Karpas-422 (cell line): ENCODE measurements around the gene SRC. TPM values are rescaled to one million over a fixed set of nuclear protein-coding genes. Genes with fewer than 3 reads are reported as not detected.
A peak's percentile ranks its signal among the peaks of the same experiment; 100 is the strongest.

Source experiments
- DNase-seq: peaks from one replicate; pipeline ENCODE4 v3.0.0-alpha.2; 2015
- H2AFZ ChIP-seq: fragments of 200-600 bp; sonication (generic); 2 replicates; pipeline ENCODE4 v1.6.1; 2014; ENCODE audit warnings: antibody characterized with exemption, low read length, mixed read lengths
- H3K27ac ChIP-seq: fragments of 200-600 bp; sonication (generic); 2 replicates; pipeline ENCODE4 v1.5.1; 2014; ENCODE audit warnings: mild to moderate bottlenecking, low read length, moderate library complexity
- H3K27me3 ChIP-seq: fragments of 200-600 bp; sonication (generic); 2 replicates; pipeline ENCODE4 v1.6.1; 2014; ENCODE audit warnings: low read length, mixed read lengths
- H3K36me3 ChIP-seq: fragments of 200-600 bp; sonication (generic); 2 replicates; pipeline ENCODE4 v1.6.1; 2014; ENCODE audit warnings: low read length, mixed read lengths; ENCODE audit not compliant: insufficient read depth
- H3K4me1 ChIP-seq: fragments of 200-600 bp; sonication (generic); 2 replicates; pipeline ENCODE4 v1.6.1; 2014; ENCODE audit warnings: mild to moderate bottlenecking, low read length, mixed read lengths
- H3K4me2 ChIP-seq: fragments of 200-600 bp; sonication (generic); 2 replicates; pipeline ENCODE4 v1.6.1; 2014; ENCODE audit warnings: low read length, low read depth, mild to moderate bottlenecking; ENCODE audit not compliant: poor library complexity, severe bottlenecking
- H3K4me3 ChIP-seq: fragments of 200-600 bp; sonication (generic); 2 replicates; pipeline ENCODE4 v1.5.1; 2014; ENCODE audit warnings: mild to moderate bottlenecking, antibody characterized with exemption, low read length, mixed read lengths
- H3K79me2 ChIP-seq: fragments of 200-600 bp; sonication (generic); 2 replicates; pipeline ENCODE4 v1.6.1; 2014; ENCODE audit warnings: mild to moderate bottlenecking, low read length, mixed read lengths
- H3K9ac ChIP-seq: fragments of 200-600 bp; sonication (generic); 2 replicates; pipeline ENCODE4 v1.6.0; 2014; ENCODE audit warnings: low read length
- H3K9me2 ChIP-seq: fragments of 200-600 bp; sonication (generic), shearing (Covaris generic); replicated peaks from 2 replicates; pipeline ENCODE4 v1.6.0; 2014; ENCODE audit warnings: mild to moderate bottlenecking, low read length, moderate library complexity; ENCODE audit not compliant: insufficient read depth
- H3K9me3 ChIP-seq: fragments of 300-700, 200-600 bp; sonication (generic); 2 replicates; pipeline ENCODE4 v1.6.1; 2014; ENCODE audit warnings: low read length, mixed read lengths
- H4K20me1 ChIP-seq: fragments of 200-600 bp; sonication (generic); 2 replicates; pipeline ENCODE4 v1.6.1; 2014; ENCODE audit warnings: mild to moderate bottlenecking, antibody characterized with exemption, low read length, low read depth; ENCODE audit not compliant: insufficient read depth
- total RNA-seq: library from RNA; depleted of rRNA; stranded (reverse); fragments of >200 nt; shearing (Covaris generic); gene quantifications from 2 replicates; pipeline ENCODE4 v1.2.3, GENCODE V29; 2014; ENCODE audit warnings: low replicate concordance; rRNA removed

SRC gene
- 39.9 and 41.5 TPM in 2 replicates for total RNA-seq

DNA sequence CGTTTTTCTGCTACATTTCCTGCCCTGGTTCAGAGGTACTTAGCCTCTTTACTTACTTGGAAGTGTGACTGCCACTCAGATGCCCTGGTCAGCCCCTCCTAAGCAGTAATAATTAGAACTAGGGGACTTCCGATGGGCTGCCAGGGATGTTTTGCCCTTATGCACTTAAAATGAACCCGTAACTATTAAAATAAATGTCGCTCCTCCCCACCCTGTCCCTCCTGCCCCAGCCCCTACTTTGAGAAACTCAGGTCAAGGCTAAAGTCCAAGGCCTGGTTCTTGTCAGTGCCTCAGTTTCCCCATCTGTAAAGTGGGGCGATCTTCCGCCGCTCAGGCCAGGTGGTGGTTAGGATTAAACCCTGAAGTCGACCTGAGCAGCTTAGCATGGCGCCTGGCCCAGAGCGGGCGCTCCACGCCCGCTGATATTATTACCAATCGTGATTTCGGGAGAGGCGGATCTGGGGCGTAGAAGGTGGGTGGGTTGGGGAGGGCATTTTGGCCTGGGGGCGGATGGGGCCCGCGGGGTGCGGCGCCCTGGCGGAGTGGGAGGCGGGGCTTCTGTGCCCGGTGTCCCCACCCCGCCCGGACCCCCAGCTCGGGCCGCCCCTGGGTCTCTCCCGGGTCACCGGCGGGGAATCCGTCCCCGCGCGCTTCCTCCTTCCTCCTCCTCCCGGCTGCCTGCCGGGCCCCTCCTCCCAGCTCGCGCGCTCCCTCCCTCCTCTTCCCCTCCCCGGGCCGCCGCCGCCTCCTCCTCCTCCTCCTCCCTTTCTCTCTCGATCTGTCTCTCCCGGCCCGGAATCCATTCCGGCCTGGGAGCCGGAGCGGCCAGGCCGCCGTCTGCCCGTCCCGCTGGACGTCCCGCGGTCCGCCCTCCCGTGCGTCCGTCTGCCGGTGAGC is at the start of gene SRC:
TSS of gene SRC (plus strand) at position 802 of the 897 bp plus-strand sequence. CDS start 38,014 bp downstream, outside the sequence.
- peaks cover 19% of the 10 kb centered on the region for H4K20me1 ChIP-seq
- H3K27me3 ChIP-seq = no peaks in the 10 kb centered on the region
- peak; percentile 82 for DNase-seq
- H3K9ac ChIP-seq = peak within 1 kb of the TSS; percentile 83
- peak within 1 kb of the TSS; percentile 83 for H3K4me3 ChIP-seq
- peak within 1 kb of the TSS; percentile 94 for H2AFZ ChIP-seq
- peaks cover 59% of the 10 kb centered on the region for H3K4me1 ChIP-seq
- no peaks in the 10 kb centered on the region for H3K9me2 ChIP-seq
- H3K4me2 ChIP-seq = peak within 1 kb of the TSS; percentile 72
- H3K36me3 ChIP-seq = 0 out of 2 replicates have a peak, but pooled peaks cover 3% of the 10 kb centered on the region
- peaks cover 48% of the 10 kb centered on the region for H3K79me2 ChIP-seq
- H3K9me3 ChIP-seq = no peaks in the 10 kb centered on the region
- peak within 1 kb of the TSS; percentile 87 for H3K27ac ChIP-seq

DNA sequence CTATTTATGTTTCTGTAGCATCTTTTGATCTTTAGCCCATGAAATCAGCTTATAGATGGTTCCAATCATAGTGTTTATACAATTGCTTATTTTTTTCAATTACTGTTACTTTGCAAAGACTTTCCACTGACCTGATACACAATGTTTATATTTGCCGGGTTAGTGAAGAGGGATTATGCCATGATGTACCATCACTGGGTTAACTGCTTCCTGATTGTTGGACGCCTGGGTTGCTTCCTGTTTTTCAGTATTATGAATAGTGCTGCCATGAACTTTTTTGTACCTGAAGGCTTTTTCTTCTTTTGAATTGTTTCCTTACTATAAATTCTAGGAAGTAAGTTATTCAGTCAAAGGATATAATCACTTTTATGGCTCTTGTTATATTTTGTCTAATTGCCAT is 49.6 kb upstream of the SRC start:
- no peak overlapping the region for H3K27ac ChIP-seq
- H3K9ac ChIP-seq = no peak overlapping the region
- no peak for DNase-seq
- no peaks in the 10 kb centered on the region; the same call in 1 of the 2 replicates for H4K20me1 ChIP-seq
- no peaks in the 10 kb centered on the region for H3K9me2 ChIP-seq
- peaks cover 26% of the 10 kb centered on the region for H3K4me1 ChIP-seq
- H2AFZ ChIP-seq = no peak overlapping the region
- H3K79me2 ChIP-seq = peaks cover 90% of the 10 kb centered on the region
- peaks cover 19% of the 10 kb centered on the region for H3K36me3 ChIP-seq
- H3K27me3 ChIP-seq = no peaks in the 10 kb centered on the region
- H3K4me2 ChIP-seq = no peak overlapping the region
- H3K4me3 ChIP-seq = no peak overlapping the region
- H3K9me3 ChIP-seq = no peaks in the 10 kb centered on the region

DNA sequence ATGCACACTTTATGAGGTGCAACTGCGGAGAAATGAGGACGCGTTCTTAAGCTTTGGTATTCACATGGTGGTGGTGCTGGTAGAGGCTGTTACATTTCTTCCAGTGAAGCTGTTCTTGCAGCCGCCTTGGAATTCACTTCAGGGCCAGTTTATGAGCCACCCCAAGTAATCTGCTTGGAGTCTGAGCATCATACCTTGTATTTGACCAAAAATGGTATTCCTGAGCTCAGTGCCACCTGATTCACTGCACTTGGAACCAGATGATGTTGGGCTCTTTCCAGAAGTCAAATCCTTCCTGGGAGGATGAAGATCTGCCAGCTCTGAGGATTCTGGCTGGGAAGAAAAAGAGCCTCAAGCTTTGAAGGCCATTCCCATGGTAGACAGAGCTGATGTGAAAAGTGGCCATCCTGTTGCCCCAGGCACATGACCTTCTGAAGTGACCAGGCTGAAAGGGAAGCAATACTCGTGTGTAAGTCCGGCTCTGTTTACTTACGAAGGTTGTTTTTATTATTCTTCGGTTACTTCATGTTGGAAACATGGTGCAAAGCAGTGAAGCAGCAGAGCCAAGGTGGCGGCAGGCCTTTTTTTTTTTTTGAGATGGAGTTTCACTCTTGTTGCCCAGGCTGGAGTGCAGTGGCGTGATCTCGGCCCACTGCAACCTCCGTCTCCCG is 48.7 kb upstream of the SRC start:
- no peak overlapping the region for H3K4me3 ChIP-seq
- no peaks in the 10 kb centered on the region for H3K9me3 ChIP-seq
- no peak overlapping the region for H3K27ac ChIP-seq
- no peak overlapping the region for H2AFZ ChIP-seq
- DNase-seq = no peak
- H3K9me2 ChIP-seq = no peaks in the 10 kb centered on the region
- no peaks in the 10 kb centered on the region for H3K27me3 ChIP-seq
- H3K79me2 ChIP-seq = peaks cover 84% of the 10 kb centered on the region
- peaks cover 19% of the 10 kb centered on the region for H3K36me3 ChIP-seq
- H4K20me1 ChIP-seq = no peaks in the 10 kb centered on the region; the same call in 1 of the 2 replicates
- no peak overlapping the region for H3K9ac ChIP-seq
- peaks cover 19% of the 10 kb centered on the region for H3K4me1 ChIP-seq
- no peak overlapping the region for H3K4me2 ChIP-seq

DNA sequence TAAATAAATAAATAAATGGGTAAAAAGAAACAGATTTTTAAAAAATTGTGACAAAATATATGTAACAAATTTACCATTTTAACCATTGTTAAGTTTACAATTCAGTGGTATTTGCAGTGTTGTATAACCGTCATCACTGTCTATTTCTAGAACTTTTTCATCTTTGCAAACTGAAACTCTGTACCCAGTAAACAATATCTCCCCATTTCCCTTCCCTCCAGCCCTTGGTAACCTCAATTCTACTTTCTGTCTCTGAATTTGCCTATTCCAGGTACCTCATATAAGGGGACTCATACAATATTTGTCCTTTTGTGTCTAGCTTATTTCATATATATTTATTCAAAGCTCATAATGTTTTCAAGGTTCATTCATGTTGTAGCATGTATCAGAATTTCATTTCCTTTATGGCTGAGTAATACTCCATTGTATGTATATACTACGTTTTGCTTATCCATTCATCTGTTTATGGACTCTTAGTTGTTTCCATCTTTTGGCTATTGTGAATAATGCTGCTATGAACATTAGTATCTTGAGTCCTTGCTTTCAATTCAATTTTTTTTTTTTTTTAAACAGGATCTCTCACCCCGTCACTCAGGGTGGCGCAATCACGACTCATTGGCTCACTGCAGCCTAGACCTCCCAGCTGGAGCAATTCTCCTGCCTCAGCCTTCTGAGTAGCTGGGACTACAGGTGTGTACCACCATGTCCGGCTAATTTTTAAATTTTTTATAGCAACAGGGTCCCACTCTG is 47.6 kb upstream of the SRC start:
- no peak for DNase-seq
- no peaks in the 10 kb centered on the region for H3K9me3 ChIP-seq
- H3K9ac ChIP-seq = no peak overlapping the region
- no peak overlapping the region for H3K4me2 ChIP-seq
- no peaks in the 10 kb centered on the region for H3K9me2 ChIP-seq
- no peak overlapping the region for H3K4me3 ChIP-seq
- H3K27me3 ChIP-seq = no peaks in the 10 kb centered on the region
- no peak overlapping the region for H3K27ac ChIP-seq
- peaks cover 73% of the 10 kb centered on the region for H3K79me2 ChIP-seq
- H3K36me3 ChIP-seq = peaks cover 18% of the 10 kb centered on the region; the same call in 1 of the 2 replicates
- no peaks in the 10 kb centered on the region; the same call in 1 of the 2 replicates for H4K20me1 ChIP-seq
- H2AFZ ChIP-seq = no peak overlapping the region
- peaks cover 13% of the 10 kb centered on the region for H3K4me1 ChIP-seq

DNA sequence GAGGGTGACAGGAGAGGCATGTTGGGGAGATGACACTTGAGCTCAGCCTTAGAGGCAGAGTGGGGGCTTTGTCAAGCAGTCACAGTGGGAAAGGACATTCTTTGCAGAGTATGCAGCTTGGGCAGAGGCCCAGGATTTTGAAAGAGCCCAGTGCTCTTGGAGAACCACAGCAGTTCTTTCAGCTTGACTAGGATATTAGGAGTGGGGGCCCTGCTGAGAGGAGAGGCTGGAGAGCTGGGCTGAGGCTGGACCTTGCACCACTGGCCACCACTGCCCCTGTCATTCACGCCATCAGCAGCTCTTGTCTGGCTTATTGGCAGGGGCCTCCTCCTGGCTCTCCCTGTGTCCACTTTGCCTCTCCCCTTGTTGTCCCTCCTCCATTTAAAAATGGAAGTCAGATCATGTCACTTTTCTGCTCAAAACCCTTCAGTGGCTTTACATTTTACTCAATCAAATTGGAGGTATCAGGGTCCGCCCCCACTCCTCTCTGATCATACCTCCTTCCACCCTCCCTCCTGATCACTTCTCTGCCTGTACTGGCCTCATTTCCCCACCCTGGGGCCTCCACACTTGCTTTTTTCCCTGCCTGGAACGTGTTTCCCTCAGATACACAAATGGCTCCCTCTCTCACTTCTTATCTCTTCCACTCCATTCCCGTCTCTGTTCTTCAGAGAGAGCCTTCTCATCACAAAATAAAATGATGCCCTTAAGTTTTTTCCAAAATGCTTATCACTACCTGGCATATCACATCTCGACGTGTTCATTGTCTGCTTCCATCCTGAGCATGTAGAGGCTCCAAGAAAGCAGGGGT is 46.0 kb upstream of the SRC start:
- Histone ChIP-seq H3K79me2 (peaks cover 67% of the 10 kb centered on the region), H3K9me2 (no peaks in the 10 kb centered on the region), H3K27ac (no peak overlapping the region), H3K4me1 (peaks cover 18% of the 10 kb centered on the region), H3K9me3 (no peaks in the 10 kb centered on the region), H3K9ac (no peak overlapping the region), H3K4me2 (no peak overlapping the region), H4K20me1 (no peaks in the 10 kb centered on the region; the same call in 1 of the 2 replicates), H3K36me3 (peaks cover 22% of the 10 kb centered on the region; the same call in 1 of the 2 replicates), H3K27me3 (no peaks in the 10 kb centered on the region), H3K4me3 (no peak overlapping the region), H2AFZ (no peak overlapping the region)
- no peak for DNase-seq

DNA sequence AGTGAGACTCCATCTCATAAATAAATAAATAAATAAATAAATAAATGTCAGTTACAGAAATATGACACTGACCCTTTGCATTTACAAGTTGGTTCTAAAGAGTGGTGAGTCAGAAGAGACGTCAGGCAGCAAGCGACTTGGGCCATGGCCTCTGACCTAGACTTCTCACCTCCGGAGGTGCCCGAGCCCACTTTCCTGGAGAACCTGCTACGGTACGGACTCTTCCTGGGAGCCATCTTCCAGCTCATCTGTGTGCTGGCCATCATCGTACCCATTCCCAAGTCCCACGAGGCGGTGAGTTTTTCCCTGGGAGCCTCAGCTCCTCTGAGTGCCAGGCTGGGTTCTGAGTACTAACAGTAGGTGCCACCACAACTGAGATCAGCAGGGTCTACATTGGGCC is 44.8 kb upstream of the SRC start:
- no peaks in the 10 kb centered on the region for H3K9me2 ChIP-seq
- no peak overlapping the region for H3K27ac ChIP-seq
- no peaks in the 10 kb centered on the region for H3K9me3 ChIP-seq
- H3K4me2 ChIP-seq = no peak overlapping the region
- peaks cover 24% of the 10 kb centered on the region for H3K4me1 ChIP-seq
- no peaks in the 10 kb centered on the region for H3K27me3 ChIP-seq
- no peak for DNase-seq
- no peaks in the 10 kb centered on the region; the same call in 1 of the 2 replicates for H4K20me1 ChIP-seq
- H3K4me3 ChIP-seq = no peak overlapping the region
- H3K79me2 ChIP-seq = peaks cover 58% of the 10 kb centered on the region
- H2AFZ ChIP-seq = no peak overlapping the region
- peaks cover 26% of the 10 kb centered on the region; the same call in 1 of the 2 replicates for H3K36me3 ChIP-seq
- no peak overlapping the region for H3K9ac ChIP-seq

DNA sequence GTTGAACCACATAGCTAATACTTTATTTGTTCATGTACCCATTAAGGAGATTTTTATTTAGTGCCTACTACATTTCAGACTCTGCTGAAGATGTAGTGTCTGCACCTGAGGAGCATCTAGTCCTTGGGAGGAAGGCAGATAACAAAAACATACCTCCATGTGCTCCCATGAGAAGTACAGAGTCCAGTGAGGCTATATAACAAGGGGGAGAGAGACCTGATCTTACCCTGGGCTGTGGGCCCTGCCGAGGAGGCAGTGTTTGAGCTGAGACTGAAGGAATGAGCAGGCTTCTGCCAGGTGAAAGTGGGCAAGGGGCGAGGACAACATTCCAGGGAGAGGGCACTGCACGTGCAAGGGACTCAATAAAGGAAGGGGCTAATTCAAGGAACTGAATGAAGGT is 44.4 kb upstream of the SRC start:
- H3K9ac ChIP-seq = no peak overlapping the region
- H3K4me3 ChIP-seq = no peak overlapping the region
- no peaks in the 10 kb centered on the region for H3K9me3 ChIP-seq
- no peaks in the 10 kb centered on the region for H3K9me2 ChIP-seq
- no peaks in the 10 kb centered on the region; the same call in 1 of the 2 replicates for H4K20me1 ChIP-seq
- H3K36me3 ChIP-seq = peaks cover 30% of the 10 kb centered on the region
- H3K27ac ChIP-seq = no peak overlapping the region
- peaks cover 54% of the 10 kb centered on the region for H3K79me2 ChIP-seq
- DNase-seq = no peak
- H3K4me2 ChIP-seq = no peak overlapping the region
- H3K4me1 ChIP-seq = peaks cover 24% of the 10 kb centered on the region
- H3K27me3 ChIP-seq = no peaks in the 10 kb centered on the region
- H2AFZ ChIP-seq = no peak overlapping the region
